ENCODE data around the gene HELQ. TPM values are rescaled to one million over a fixed set of nuclear protein-coding genes. Genes with fewer than 3 reads are reported as not detected.

The HELQ gene
- total and polyA plus RNA-seq, 10 of the 15 experiments (the other 5 are each of a cell fraction or from before 2014, with no cell fraction given) = 4.5 to 13.3 (median 10.6) TPM

GRCh38 chr4:83504996-83505395 lies 49.4 kb upstream of the HELQ start:
- intact Hi-C loops (cut with micrococcal nuclease; ENCODE audit: unreplicated experiment) (loop anchor here (10.0 kb wide), 1 partner anchor 750 kb away; no protein-coding TSS in a partner anchor), in situ Hi-C loops (cut with MboI) (loop anchor here (10.0 kb wide), 1 partner anchor 1010 kb away; no protein-coding TSS in a partner anchor)
- FAIRE-seq = no peak
- CTCF ChIA-PET = interaction anchor here (0.6 to 1.7 kb wide), 2 partner anchors 93 to 930 kb away, joined by 3 read pairs; no protein-coding TSS in a partner anchor
- no peak overlapping the region for H3K27ac ChIP-seq (ENCODE audit: control insufficient read depth, insufficient read depth)
- no peak overlapping the region for H2AFZ ChIP-seq (ENCODE audit: control insufficient read depth, low read depth, low read length)
- no peaks in the 10 kb centered on the region for H3K9me3 ChIP-seq (replicated peaks; ENCODE audit: control insufficient read depth, insufficient read depth, low read length)
- RAD21 ChIA-PET (ENCODE audit: unreplicated experiment) = no interaction called here
- no peak overlapping the region for H3K4me2 ChIP-seq (ENCODE audit: control insufficient read depth, insufficient read depth)
- SMC1A ChIA-PET (ENCODE audit: uncharacterized antibody, unreplicated experiment) = no interaction called here
- no peak overlapping the region for H3K9ac ChIP-seq (ENCODE audit: control insufficient read depth, insufficient read depth, low read length)
- H3K36me3 ChIP-seq (ENCODE audit: control insufficient read depth in 2 of 2, insufficient read depth in 2 of 2, low read length in 1 of 2) = no peaks in the 10 kb centered on the region
- no peak for DNase-seq (ENCODE audit: low read depth, low spot score)
- no TSS peak for BruUV-seq (replicated peaks)
- WGBS (ENCODE audit: insufficient coverage, insufficient replicate concordance, low lambda C conversion rate, missing lambda C conversion rate) = 89% methylated on average over 10 of the region's 10 CpGs
- no peak for TF ChIP-seq ZBTB33 (IDR thresholded peaks at IDR 0.05)
- no peak for TF ChIP-seq ZBTB40 (IDR thresholded peaks at IDR 0.05; ENCODE audit: borderline replicate concordance)
- no peak for TF ChIP-seq STAT3 (IDR thresholded peaks at IDR 0.05; ENCODE audit: low read depth, low read length)
- no peak for TF ChIP-seq CHD4 (IDR thresholded peaks at IDR 0.05)
- TF ChIP-seq USF1 (IDR thresholded peaks at IDR 0.05; ENCODE audit: borderline replicate concordance, extremely low read length, insufficient read depth, low read depth, low read length) = no peak
- no peak for TF ChIP-seq PML (IDR thresholded peaks at IDR 0.05; ENCODE audit: low read length)
- TF ChIP-seq PKNOX1 (IDR thresholded peaks at IDR 0.05) = no peak
- no peak for TF ChIP-seq NRF1 (conservative IDR thresholded peaks at IDR 0.05; ENCODE audit: low read depth, low read length)
- no peak for TF ChIP-seq ZBED1 (IDR thresholded peaks at IDR 0.05; ENCODE audit: borderline replicate concordance)
- no peak for TF ChIP-seq CHD2 (IDR thresholded peaks at IDR 0.05; ENCODE audit: borderline replicate concordance, low read depth, low read length)
- no peak for TF ChIP-seq BCL11A (IDR thresholded peaks at IDR 0.05; ENCODE audit: low read depth, low read length)
- no peak for TF ChIP-seq PRDM15 (CRISPR knock-in tag; IDR thresholded peaks at IDR 0.05)
- ATAC-seq = no peak
- no peaks in the 10 kb centered on the region for H3K4me1 ChIP-seq (ENCODE audit: control insufficient read depth, insufficient read depth, low read length)
- POLR2A ChIA-PET = no interaction called here
- H3K27me3 ChIP-seq (replicated peaks in 1 of 2; ENCODE audit: control insufficient read depth in 2 of 2, insufficient read depth in 2 of 2, low read length in 1 of 2) = no peaks in the 10 kb centered on the region
- H3K79me2 ChIP-seq (ENCODE audit: control insufficient read depth, insufficient read depth, low read length) = no peaks in the 10 kb centered on the region
- H3K4me3 ChIP-seq = no peak overlapping the region
- H4K20me1 ChIP-seq (ENCODE audit: control insufficient read depth, insufficient read depth) = no peaks in the 10 kb centered on the region
